IPS DF 4.7 (cell line): ENCODE measurements around the gene ATOSB.
"Not testable (repeated sequence)": the region's sequence is repeated elsewhere in the genome, so short reads cannot be mapped to it uniquely, and the experiment has no call there.

Experiments
- DNase-seq: peaks from one replicate; pipeline ENCODE4 v3.0.0-alpha.2; 2013; ENCODE audit warnings: low spot score; ENCODE audit errors: extremely low read depth

The ATOSB gene

GRCh38 chr9:35115680-35116538 lies at the start of gene ATOSB:
Gene ATOSB, minus strand, starts transcription at chr9:35115862. Its CDS starts 7,588 bp downstream, at chr9:35108274.
- DNase-seq = peak; percentile 87

GRCh38 chr9:35164711-35165110 lies 49.0 kb upstream of the ATOSB start:
- DNase-seq = no peak

DNA sequence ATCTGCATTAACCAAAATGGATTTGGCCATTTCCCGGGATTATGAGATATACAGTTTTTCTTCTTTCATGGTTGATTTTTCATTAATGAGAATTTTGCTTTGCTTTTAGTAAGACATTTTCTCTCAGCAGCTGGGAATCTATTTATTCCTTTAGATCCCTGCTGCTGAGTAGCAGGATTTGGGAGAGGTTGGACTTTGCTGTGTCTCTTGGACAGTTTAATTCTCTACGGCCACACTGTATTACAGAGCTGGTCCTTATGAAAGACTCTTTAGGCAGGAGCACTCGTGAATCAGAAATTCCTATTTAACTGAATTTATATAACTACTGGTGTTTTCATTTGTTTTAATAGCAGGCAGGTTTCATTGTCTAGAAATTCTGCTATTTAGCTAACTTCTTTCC lies 47.8 kb upstream of the ATOSB start:
- no peak for DNase-seq

GRCh38 chr9:35162605-35163315 lies 47.1 kb upstream of the ATOSB start:
- no peak for DNase-seq

GRCh38 chr9:35161713-35162604 lies 46.3 kb upstream of the ATOSB start, which contains the start of gene UNC13B:
Gene UNC13B, plus strand, starts transcription at chr9:35162009. Its CDS starts 275 bp downstream, at chr9:35162284.
- DNase-seq = peak; percentile 82

GRCh38 chr9:35158501-35159280 lies 43.0 kb upstream of the ATOSB start:
- no peak for DNase-seq

- DNase-seq = not testable (repeated sequence)
Observed at GRCh38 chr9:35157836-35158235, 42.2 kb upstream of the ATOSB start.

DNA sequence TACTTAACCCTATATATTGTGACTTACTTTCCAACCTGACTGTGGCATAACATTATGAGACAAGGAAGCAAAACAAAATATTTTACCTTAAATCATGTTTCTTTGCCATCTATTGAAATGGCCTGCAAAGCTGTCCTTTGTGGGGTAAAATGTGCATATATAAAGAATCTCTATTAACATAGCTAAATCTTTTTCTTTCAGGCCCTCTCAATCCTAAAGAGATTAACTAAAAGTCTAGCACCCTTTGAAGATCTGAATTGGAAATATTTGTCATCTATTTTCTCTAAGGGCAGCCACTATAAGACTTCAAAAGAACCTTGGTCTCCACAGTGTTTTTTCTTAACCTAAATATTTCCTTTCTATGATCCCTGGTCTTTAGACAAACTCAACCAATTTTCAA lies 41.1 kb upstream of the ATOSB start:
- no peak for DNase-seq

GRCh38 chr9:35152926-35153325 lies 37.3 kb upstream of the ATOSB start:
- no peak for DNase-seq

DNA sequence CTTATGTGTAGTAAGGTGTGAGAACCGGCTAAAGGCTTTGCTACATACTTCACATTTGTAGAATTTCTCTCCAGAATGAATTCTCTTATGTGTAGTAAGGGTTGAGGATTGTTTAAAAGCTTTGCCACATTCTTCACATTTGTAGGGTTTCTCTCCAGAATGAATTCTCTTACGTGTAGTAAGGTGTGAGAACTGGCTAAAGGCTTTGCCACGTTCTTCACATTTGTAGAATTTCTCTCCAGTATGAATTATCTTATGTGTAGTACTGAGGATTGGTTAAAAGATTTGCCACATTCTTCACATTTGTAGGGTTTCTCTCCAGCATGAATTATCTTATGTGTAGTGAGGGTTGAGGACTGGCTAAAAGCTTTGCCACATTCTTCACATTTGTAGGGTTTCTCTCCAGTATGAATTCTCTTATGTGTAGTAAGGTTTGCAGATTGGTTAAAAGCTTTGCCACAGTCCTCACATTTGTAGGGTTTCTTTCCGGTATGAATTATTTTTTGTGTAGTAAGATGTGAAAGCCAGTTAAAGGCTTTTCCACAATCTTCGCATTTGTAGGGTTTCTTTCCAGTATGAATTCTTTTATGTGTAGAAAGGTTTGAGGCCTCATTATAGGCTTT lies 32.4 kb upstream of the ATOSB start:
- not testable (repeated sequence) for DNase-seq

- DNase-seq = no peak
Observed at GRCh38 chr9:35142037-35142436, 26.4 kb upstream of the ATOSB start.

GRCh38 chr9:35140093-35140492 lies 24.4 kb upstream of the ATOSB start:
- no peak for DNase-seq

- no peak for DNase-seq
Observed at GRCh38 chr9:35136866-35137265, 21.2 kb upstream of the ATOSB start.

DNA sequence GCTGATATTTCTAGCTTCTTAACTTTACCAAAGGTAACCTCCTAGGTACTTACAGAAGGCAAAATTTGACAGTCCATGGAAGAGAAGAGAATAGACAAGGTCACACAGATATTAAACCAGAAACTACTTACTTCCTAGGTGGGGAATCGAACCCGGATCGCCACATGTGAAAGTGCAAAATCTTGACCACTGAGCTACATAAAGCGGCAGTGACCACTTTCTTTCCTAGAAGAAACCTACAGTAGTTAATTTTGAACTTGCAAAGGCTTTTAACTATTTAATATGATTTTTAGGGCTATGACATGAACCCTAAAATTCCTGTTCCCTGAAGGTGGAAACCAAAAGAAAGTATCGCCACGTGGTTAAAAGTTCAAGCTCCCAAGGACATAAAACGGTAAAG lies 20.3 kb upstream of the ATOSB start:
- DNase-seq = no peak

DNA sequence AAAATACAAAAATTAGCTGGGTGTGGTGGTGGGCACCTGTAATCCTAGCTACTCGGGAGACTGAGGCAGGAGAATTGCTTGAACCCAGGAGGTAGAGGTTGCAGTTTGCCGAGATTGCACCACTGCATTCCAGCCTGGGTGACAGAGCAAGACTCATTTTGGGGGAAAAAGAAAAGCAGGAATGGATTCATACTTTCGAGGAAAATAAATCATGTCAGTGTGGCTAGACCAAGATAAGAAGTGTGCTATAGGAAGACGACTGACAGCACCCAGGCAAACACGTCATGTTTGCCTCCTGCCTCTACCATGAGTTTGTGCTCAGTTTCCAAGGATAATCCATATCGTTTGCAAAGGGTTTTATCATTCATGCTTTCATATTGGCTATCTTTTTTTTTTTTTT lies 19.3 kb upstream of the ATOSB start:
- no peak for DNase-seq

DNA sequence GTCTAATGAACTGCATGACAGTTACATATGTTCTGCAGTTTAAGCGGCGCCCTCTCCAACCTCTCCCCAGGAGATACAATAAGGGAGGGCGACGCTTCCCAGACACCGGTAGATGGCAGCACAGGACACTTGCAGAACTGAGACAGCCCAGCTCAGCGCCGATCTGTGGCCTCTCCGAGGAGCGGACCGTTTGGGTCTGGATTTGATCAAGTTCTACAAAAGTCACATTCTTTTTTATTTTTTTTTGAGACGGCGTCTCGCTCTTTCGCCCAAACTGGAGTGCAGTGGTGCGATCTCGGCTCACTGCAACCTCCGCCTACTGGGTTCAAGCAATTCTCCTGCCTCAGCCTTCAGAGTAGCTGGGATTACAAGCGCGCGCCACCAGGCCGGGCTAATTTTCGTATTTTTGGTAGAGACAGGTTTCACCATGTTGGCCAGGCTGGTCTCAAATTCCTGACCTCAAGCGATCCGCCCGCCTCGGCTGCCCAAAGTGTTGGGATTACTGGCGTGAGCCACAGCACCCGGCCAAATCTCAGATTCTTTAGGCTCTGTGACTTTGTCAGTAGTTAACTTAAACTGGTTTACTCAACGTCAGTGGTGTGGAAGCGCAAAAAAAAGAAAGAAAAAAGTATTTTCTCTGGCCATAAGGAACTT lies 1.4 kb upstream of the ATOSB start:
- peak; percentile 91 for DNase-seq

DNA sequence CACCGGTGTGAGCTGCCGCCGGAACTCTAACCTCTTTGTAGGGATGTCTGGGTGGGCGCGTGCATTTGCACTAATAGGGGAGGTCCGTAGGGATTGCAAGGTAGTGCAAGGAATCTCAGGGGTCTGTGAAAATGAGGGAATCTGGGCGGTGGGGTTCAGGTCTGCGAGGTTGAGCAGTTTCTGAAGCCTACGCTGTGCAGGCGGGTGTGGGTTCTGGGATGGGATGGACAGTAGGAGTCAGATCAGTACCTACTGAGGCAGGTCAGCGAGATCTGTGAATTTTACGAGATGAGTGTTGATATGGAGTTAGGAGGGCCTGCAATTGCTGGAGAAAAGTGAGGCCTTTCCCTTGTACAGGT lies 856 bp upstream of the ATOSB start:
- no peak for DNase-seq

- no peak for DNase-seq
Observed at GRCh38 chr9:35114840-35115628, 628 bp downstream of the ATOSB start.
